ENCODE measurements around the gene DIPK1B.

Gene DIPK1B

GRCh38 chr9:136686794-136687711 is 25.3 kb upstream of the DIPK1B start, which contains the start of gene AGPAT2:
AGPAT2 (minus strand) TSS chr9:136687457; CDS start chr9:136687357, 100 bp downstream.
- DNase-seq (ENCODE audit: low read depth) = no peak
- TF ChIP-seq CTCF (IDR thresholded peaks at IDR 0.05; ENCODE audit: control insufficient read depth, insufficient read depth, low read depth, low read length, missing control alignments) = no peak
- H3K4me3 ChIP-seq (ENCODE audit: control insufficient read depth, low read depth, low read length) = peak within 1 kb of the TSS; percentile 85

GRCh38 chr9:136687721-136688223 is 24.6 kb upstream of the DIPK1B start:
- no peak for DNase-seq (ENCODE audit: low read depth)
- no peak overlapping the region for H3K4me3 ChIP-seq (ENCODE audit: control insufficient read depth, low read depth, low read length)
- no peak for TF ChIP-seq CTCF (IDR thresholded peaks at IDR 0.05; ENCODE audit: control insufficient read depth, insufficient read depth, low read depth, low read length, missing control alignments)

GRCh38 chr9:136688274-136689107 is 23.9 kb upstream of the DIPK1B start:
- DNase-seq (ENCODE audit: low read depth) = no peak
- no peak overlapping the region for H3K4me3 ChIP-seq (ENCODE audit: control insufficient read depth, low read depth, low read length)
- no peak for TF ChIP-seq CTCF (IDR thresholded peaks at IDR 0.05; ENCODE audit: control insufficient read depth, insufficient read depth, low read depth, low read length, missing control alignments)

- TF ChIP-seq CTCF (IDR thresholded peaks at IDR 0.05; ENCODE audit: control insufficient read depth, insufficient read depth, low read depth, low read length, missing control alignments) = no peak
- no peak for DNase-seq (ENCODE audit: low read depth)
- H3K4me3 ChIP-seq (ENCODE audit: control insufficient read depth, low read depth, low read length) = no peak overlapping the region
Measured at GRCh38 chr9:136689108-136689460, 23.3 kb upstream of the DIPK1B start.

GRCh38 chr9:136690104-136690805 is 22.1 kb upstream of the DIPK1B start:
- DNase-seq (ENCODE audit: low read depth) = no peak
- H3K4me3 ChIP-seq (ENCODE audit: control insufficient read depth, low read depth, low read length) = no peak overlapping the region
- TF ChIP-seq CTCF (IDR thresholded peaks at IDR 0.05; ENCODE audit: control insufficient read depth, insufficient read depth, low read depth, low read length, missing control alignments) = no peak

GRCh38 chr9:136690806-136691261 is 21.5 kb upstream of the DIPK1B start:
- no peak for TF ChIP-seq CTCF (IDR thresholded peaks at IDR 0.05; ENCODE audit: control insufficient read depth, insufficient read depth, low read depth, low read length, missing control alignments)
- no peak for DNase-seq (ENCODE audit: low read depth)
- no peak overlapping the region for H3K4me3 ChIP-seq (ENCODE audit: control insufficient read depth, low read depth, low read length)
